HEK293T (cell line): Measurements from ENCODE around the gene PRDX2.
"Not testable (repeated sequence)": the region's sequence is repeated elsewhere in the genome, so short reads cannot be mapped to it uniquely, and the experiment has no call there.

Experiments
- CTCF ChIA-PET: fragments of 350-600 bp; formaldehyde crosslinking; extraction: SDS; loops from one replicate; lab custom pipeline; 2021; ENCODE audit warnings: antibody characterized with exemption, inconsistent platforms; lab: Yijun Ruan, JAX
- POLR2A ChIA-PET: fragments of 350-600 bp; formaldehyde crosslinking; extraction: SDS; loops from one replicate; lab custom pipeline; 2020; ENCODE audit warnings: antibody characterized with exemption, inconsistent platforms; lab: Yijun Ruan, JAX
- DNase-seq: peaks from one replicate; pipeline ENCODE4 v3.0.0; 2012; ENCODE audit warnings: mixed read lengths; ENCODE audit errors: extremely low spot score
- ARNT ChIP-seq: fragments of 450-650 bp; IDR thresholded peaks from 2 replicates; pipeline ENCODE4 v1.6.1; 2017; ENCODE audit warnings: mild to moderate bottlenecking
- BHLHE40 ChIP-seq: fragments of 450-650 bp; IDR thresholded peaks from 2 replicates; pipeline ENCODE4 v1.6.1; 2016; ENCODE audit warnings: mild to moderate bottlenecking, moderate library complexity, borderline replicate concordance
- CTBP1 ChIP-seq: fragments of 450-650 bp; IDR thresholded peaks from 2 replicates; pipeline ENCODE4 v1.6.1; 2016; ENCODE audit warnings: borderline replicate concordance
- ELF4 ChIP-seq: fragments of 450-650 bp; IDR thresholded peaks from 2 replicates; pipeline ENCODE4 v1.6.1; 2017; ENCODE audit warnings: antibody characterized with exemption
- FOXA1 ChIP-seq: fragments of 450-650 bp; IDR thresholded peaks from 2 replicates; pipeline ENCODE4 v1.6.1; 2016; ENCODE audit warnings: mild to moderate bottlenecking
- FOXK2 ChIP-seq: fragments of 450-650 bp; IDR thresholded peaks from 2 replicates; pipeline ENCODE4 v1.6.1; 2016; ENCODE audit warnings: mild to moderate bottlenecking
- FOXM1 ChIP-seq: fragments of 450-650 bp; IDR thresholded peaks from 2 replicates; pipeline ENCODE4 v1.6.1; 2017; ENCODE audit warnings: mild to moderate bottlenecking, borderline replicate concordance
- HDGF ChIP-seq: fragments of 450-650 bp; IDR thresholded peaks from 2 replicates; pipeline ENCODE4 v1.6.1; 2017; ENCODE audit warnings: antibody characterized with exemption, borderline replicate concordance
- L3MBTL2 ChIP-seq: fragments of 450-650 bp; conservative IDR thresholded peaks from 2 replicates; pipeline ENCODE4 v1.6.1; 2016; ENCODE audit warnings: mild to moderate bottlenecking
- LEF1 ChIP-seq: fragments of 450-650 bp; IDR thresholded peaks from 2 replicates; pipeline ENCODE4 v1.6.1; 2017; ENCODE audit warnings: mild to moderate bottlenecking, borderline replicate concordance
- NFRKB ChIP-seq: fragments of 450-650 bp; IDR thresholded peaks from 2 replicates; pipeline ENCODE4 v1.6.1; 2016; ENCODE audit warnings: mild to moderate bottlenecking, moderate library complexity
- SP1 ChIP-seq: fragments of 450-650 bp; IDR thresholded peaks from 2 replicates; pipeline ENCODE4 v1.6.1; 2017
- SUZ12 ChIP-seq: fragments of 450-650 bp; IDR thresholded peaks from 2 replicates; pipeline ENCODE4 v1.6.1; 2016; ENCODE audit warnings: mild to moderate bottlenecking
- TARDBP ChIP-seq: fragments of 450-650 bp; IDR thresholded peaks from 2 replicates; pipeline ENCODE4 v1.6.1; 2016
- ZNF384 ChIP-seq: fragments of 450-650 bp; IDR thresholded peaks from 2 replicates; pipeline ENCODE4 v1.6.1; 2016
- TF ChIP-seq, protein P1 (sequence below): fragments of 450-650 bp; IDR thresholded peaks from 2 replicates; pipeline ENCODE4 v1.6.1; 2016

Gene PRDX2

DNA sequence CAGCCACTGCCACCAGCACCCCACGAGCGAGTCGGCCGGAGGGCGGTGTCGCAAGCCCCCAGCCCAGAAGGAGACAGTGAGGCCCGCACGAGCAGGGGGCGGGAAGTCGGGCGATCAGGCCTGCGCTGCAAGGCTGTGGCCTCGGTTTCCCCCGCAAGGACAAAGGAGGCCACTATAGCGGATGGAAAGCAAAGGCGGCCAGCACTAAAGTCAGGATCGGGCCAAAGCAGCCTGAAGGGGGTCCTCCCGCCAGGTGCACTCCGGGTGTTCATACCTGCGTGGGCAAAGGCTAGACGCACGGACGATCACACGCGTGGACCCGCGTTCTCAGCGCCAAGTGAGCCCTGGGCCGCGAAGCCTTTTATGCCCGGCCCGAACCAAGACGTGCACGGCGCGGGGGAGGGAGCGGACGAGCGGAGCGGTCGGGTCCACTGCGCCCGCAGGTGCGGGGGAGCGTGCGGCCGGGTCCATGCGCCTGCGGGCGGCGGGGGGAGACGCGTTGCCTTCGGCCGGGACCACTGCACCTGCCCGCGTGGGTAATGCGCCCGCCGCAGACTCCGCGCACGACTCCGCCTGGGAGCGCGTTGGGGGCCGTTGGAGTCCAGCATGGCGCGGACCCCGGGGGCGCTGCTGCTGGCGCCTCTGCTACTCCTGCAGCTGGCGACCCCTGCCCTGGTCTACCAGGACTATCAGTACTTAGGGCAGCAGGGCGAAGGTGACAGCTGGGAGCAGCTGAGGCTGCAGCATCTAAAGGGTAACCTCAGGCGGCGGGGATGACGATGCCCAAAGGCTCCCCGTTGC lies at the start of gene PRDX2, which contains the start of gene THSD8:
Gene PRDX2, minus strand, starts transcription at position 335 of the 801 bp plus-strand sequence. CDS start 539 bp downstream, outside the sequence.
Gene THSD8, plus strand, starts transcription at position 604 of the 801 bp plus-strand sequence. Its CDS starts 3 bp downstream, at position 607.
- POLR2A ChIA-PET = interaction anchor here (1.2 to 1.6 kb wide), 5 partner anchors 9 to 46 kb away, joined by 3 to 9 read pairs (median 5); partner anchors contain the start of gene JUNB
- CTCF ChIA-PET = interaction anchor here (1.6 to 1.8 kb wide), 2 partner anchors 24 to 44 kb away, joined by 5 to 9 read pairs; no protein-coding TSS in a partner anchor
- peak; percentile 86 for DNase-seq
- TF ChIP-seq ELF4 (no peak), HDGF (no peak), FOXM1 (peak; percentile 76; the same call in 1 of the 2 replicates), L3MBTL2 (peak; percentile 42), LEF1 (no peak; the same call in 1 of the 2 replicates)

DNA sequence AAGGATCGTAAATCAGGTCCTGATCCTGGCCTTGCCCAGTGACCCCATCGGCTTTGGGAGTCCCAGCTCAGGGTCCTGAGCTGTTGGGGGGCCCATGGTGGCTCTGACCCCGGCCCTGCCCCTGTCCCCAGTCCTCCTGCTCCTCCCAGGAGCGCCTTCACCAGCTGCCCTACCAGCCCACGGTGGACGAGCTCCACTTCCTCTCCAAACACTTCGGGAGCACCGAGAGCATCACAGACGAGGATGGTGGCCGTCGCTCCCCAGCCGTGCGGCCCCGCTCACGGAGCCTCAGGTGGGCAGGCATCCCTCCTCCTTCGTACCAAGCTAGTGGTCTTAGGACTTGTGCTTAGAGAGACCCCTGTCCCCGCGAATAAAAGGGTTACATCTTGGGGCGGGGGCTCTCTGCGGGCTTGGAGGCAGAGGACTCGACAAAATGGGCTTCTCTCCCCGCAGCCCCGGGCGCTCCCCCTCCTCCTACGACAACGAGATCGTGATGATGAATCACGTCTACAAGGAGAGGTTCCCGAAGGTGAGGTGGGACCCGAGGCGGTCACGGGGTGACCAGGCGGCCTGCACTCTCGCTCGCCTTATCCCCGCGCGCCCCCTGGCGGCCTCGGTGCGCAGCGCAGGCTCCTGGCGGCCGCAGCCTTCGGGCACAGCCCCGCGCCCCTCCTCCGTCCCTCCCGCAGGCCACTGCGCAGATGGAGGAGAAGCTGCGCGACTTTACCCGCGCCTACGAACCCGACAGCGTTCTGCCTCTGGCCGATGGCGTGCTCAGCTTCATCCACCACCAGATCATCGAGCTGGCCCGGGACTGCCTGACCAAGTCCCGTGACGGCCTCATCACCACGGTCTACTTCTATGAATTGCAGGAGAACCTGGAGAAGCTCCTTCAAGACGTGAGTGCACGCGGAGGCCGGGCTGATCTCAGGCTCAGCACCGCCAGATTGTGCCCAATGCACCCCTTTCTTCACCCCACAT lies 45.8 kb upstream of the PRDX2 start:
- POLR2A ChIA-PET = interaction anchor here (0.9 to 1.6 kb wide), 6 partner anchors 34 to 81 kb away, joined by 3 to 4 read pairs (median 3); partner anchors contain the start of genes GCDH, PRDX2, RNASEH2A and THSD8
- DNase-seq = peak; percentile 89
- TF ChIP-seq ARNT (no peak), NFRKB (no peak), CTBP1 (no peak), SP1 (no peak), HDGF (no peak), TARDBP (no peak), L3MBTL2 (no peak), FOXA1 (no peak), ELF4 (no peak), FOXK2 (no peak), BHLHE40 (no peak), ZNF384 (no peak), SUZ12 (no peak), LEF1 (no peak)
- TF ChIP-seq, protein P1, sequence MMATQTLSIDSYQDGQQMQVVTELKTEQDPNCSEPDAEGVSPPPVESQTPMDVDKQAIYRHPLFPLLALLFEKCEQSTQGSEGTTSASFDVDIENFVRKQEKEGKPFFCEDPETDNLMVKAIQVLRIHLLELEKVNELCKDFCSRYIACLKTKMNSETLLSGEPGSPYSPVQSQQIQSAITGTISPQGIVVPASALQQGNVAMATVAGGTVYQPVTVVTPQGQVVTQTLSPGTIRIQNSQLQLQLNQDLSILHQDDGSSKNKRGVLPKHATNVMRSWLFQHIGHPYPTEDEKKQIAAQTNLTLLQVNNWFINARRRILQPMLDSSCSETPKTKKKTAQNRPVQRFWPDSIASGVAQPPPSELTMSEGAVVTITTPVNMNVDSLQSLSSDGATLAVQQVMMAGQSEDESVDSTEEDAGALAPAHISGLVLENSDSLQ = no peak
- CTCF ChIA-PET = interaction anchor here (0.5 to 2.3 kb wide), 22 partner anchors 10 to 247 kb away, joined by 3 to 15 read pairs (median 4); partner anchors contain the start of genes DNASE2 and RTBDN

DNA sequence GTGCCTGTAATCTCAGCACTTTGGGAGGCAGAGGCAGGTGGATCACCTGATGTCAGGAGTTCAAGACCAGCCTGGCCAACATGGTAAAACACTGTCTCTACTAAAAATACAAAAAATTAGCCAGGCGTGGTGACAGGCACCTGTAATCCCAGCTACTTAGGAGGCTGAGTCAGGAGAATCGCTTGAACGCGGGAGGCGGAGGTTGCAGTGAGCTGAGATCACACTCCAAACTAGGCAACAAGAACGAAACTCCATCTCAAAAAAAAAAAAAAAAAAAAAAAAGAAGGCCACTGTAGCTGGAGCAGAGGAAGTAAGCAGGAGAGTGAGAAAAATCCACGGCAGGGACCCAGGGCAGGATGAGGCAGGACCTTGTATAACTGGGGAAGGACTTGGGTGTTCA lies 45.0 kb upstream of the PRDX2 start:
- DNase-seq = not testable (repeated sequence)
- ChIA-PET POLR2A (interaction anchor here (1.5 to 1.6 kb wide), 2 partner anchors 41 to 80 kb away, joined by 3 to 4 read pairs; partner anchors contain the start of gene RNASEH2A), CTCF (interaction anchor here (0.7 to 2.3 kb wide), 7 partner anchors 10 to 86 kb away, joined by 3 to 15 read pairs (median 3); partner anchors contain the start of gene RTBDN)

DNA sequence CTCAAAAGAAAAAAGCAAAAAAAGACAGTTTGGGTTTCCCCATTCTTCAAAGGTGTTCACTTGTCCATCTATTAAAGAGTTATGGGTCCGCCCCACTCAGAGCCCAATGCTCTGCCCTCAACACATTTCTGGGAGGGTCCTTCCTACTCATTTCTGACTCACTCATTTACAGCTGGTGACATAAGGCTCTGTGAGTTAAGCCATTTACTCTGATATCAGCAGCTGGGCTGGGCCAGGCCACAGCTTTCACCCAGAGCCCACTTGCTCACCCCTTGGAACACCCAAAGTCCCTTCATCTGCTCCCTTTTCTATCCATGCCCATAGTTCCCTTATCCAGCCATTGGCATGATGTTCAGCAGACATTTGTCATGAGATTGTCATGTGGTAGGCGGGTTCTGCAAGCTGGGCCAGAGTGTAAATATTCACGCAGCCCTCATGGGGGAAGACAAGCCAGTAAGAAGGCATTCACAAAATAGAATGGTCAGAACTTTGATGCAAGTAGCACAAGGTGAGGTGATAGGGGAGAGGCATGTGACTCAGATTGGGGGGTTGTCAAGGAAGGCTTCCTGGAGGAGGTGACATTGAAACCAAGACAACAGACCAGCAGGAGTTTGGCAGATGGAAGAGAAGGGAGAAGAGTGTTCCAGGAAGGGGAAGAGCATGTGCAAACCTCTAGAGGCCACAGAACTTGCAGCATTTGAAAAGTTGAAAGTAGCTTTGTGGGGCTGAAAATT lies 42.6 kb upstream of the PRDX2 start:
- ChIA-PET POLR2A (no interaction called here), CTCF (no interaction called here)
- DNase-seq = no peak
- TF ChIP-seq SUZ12 (no peak), HDGF (no peak), CTBP1 (no peak), BHLHE40 (no peak)

DNA sequence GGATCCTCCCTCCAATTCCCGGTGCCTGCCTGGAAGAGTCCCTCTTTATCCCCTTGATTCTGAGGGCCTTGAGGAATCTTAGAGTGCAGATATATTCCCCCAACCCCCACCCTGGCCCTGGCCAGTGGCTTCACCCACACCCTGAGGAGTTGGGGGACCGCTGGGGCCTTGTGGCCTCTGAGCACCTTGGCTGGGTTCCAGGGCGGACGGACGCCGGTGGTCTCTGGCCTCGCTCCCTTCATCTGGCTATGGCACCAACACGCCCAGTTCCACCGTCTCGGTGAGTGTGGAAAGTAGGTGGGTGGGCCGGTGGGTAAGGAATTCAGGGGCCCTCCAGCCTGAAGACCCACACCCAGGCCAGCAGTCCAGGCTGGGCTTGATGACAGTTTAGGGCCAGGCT lies 41.7 kb upstream of the PRDX2 start:
- no peak for TF ChIP-seq HDGF
- TF ChIP-seq, protein P1 = no peak
- TF ChIP-seq FOXA1 = no peak
- no peak for TF ChIP-seq ZNF384
- TF ChIP-seq LEF1 = no peak
- TF ChIP-seq ARNT = no peak
- no peak for TF ChIP-seq FOXK2
- TF ChIP-seq CTBP1 = no peak
- no peak for TF ChIP-seq BHLHE40
- no peak for TF ChIP-seq L3MBTL2
- TF ChIP-seq SUZ12 = no peak
- TF ChIP-seq FOXM1 = no peak
- no peak for TF ChIP-seq TARDBP
- no peak for TF ChIP-seq SP1
- no peak for TF ChIP-seq ELF4
- no peak for TF ChIP-seq NFRKB
- ChIA-PET CTCF (no interaction called here), POLR2A (no interaction called here)
- no peak for DNase-seq
